CMK (cell line): ENCODE measurements around the gene PTPN3.
"Not testable (repeated sequence)": the region's sequence is repeated elsewhere in the genome, so short reads cannot be mapped to it uniquely, and the experiment has no call there.

Experiments used
- DNase-seq: peaks from one replicate; pipeline ENCODE4 v3.0.0-alpha.2; 2010; ENCODE audit warnings: low read depth

The PTPN3 gene

GRCh38 chr9:109498195-109499092 is at the start of gene PTPN3:
TSS of gene PTPN3 (minus strand) at chr9:109498307. CDS start at chr9:109463434, 34,873 bp downstream.
- no peak for DNase-seq

- not testable (repeated sequence) for DNase-seq
Measured at GRCh38 chr9:109544954-109545353, 46.8 kb upstream of the PTPN3 start.

- no peak for DNase-seq
Measured at GRCh38 chr9:109542922-109543321, 44.8 kb upstream of the PTPN3 start.

- DNase-seq = no peak
Measured at GRCh38 chr9:109538346-109538745, 40.2 kb upstream of the PTPN3 start.

GRCh38 chr9:109537288-109537687 is 39.2 kb upstream of the PTPN3 start:
- no peak for DNase-seq

- no peak for DNase-seq
Measured at GRCh38 chr9:109536859-109537258, 38.8 kb upstream of the PTPN3 start.

GRCh38 chr9:109535365-109535764 is 37.3 kb upstream of the PTPN3 start:
- no peak for DNase-seq

- DNase-seq = no peak
Measured at GRCh38 chr9:109534151-109534550, 36.0 kb upstream of the PTPN3 start.

- DNase-seq = not testable (repeated sequence)
Measured at GRCh38 chr9:109532652-109533051, 34.5 kb upstream of the PTPN3 start.

GRCh38 chr9:109522106-109522505 is 24.0 kb upstream of the PTPN3 start:
- no peak for DNase-seq

- peak; percentile 45 for DNase-seq
Measured at GRCh38 chr9:109520475-109521132, 22.5 kb upstream of the PTPN3 start.

- DNase-seq = no peak
Measured at GRCh38 chr9:109519366-109519765, 21.3 kb upstream of the PTPN3 start.

- DNase-seq = no peak
Measured at GRCh38 chr9:109518621-109519335, 20.7 kb upstream of the PTPN3 start.

GRCh38 chr9:109517901-109518377 is 19.8 kb upstream of the PTPN3 start:
- no peak for DNase-seq

GRCh38 chr9:109513871-109514270 is 15.8 kb upstream of the PTPN3 start:
- DNase-seq = no peak

GRCh38 chr9:109512170-109512756 is 14.2 kb upstream of the PTPN3 start:
- DNase-seq = no peak

GRCh38 chr9:109510506-109510905 is 12.4 kb upstream of the PTPN3 start:
- no peak for DNase-seq

- not testable (repeated sequence) for DNase-seq
Measured at GRCh38 chr9:109510042-109510441, 11.9 kb upstream of the PTPN3 start.

GRCh38 chr9:109509611-109510010 is 11.5 kb upstream of the PTPN3 start:
- DNase-seq = no peak

- no peak for DNase-seq
Measured at GRCh38 chr9:109507421-109507838, 9.3 kb upstream of the PTPN3 start.

- DNase-seq = no peak
Measured at GRCh38 chr9:109506097-109506712, 8.1 kb upstream of the PTPN3 start.

- no peak for DNase-seq
Measured at GRCh38 chr9:109504689-109505088, 6.6 kb upstream of the PTPN3 start.
